ENCODE measurements around the gene CEP95. TPM values are rescaled to one million over a fixed set of nuclear protein-coding genes. Genes with fewer than 3 reads are reported as not detected.
"Not testable (repeated sequence)": the region's sequence is repeated elsewhere in the genome, so short reads cannot be mapped to it uniquely, and the experiment has no call there.

Gene CEP95
- polyA plus RNA-seq, 5 donors, result 105 to 190 (median 149) TPM

DNA sequence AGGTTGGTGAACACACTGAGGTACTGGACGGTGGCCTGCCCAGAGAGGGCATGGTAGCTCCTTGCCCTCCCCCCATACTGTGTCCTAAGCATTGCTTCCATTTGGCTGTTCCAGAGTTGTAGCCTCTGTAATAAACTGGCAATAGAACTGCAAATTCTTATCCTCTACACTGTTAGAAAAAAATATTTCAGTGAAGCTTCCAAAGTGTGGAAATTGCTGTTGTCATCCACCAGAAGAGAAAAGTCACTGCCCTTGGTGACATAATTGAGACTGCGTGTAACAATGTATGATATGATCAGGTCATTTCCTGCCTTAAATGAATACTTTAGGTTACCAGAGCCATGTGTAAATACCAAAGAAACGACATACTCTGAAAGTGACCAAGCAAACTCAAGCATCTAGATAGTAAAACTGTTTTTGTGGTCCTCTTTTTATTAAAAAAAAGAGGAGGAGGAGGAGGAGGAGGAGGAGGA is 65.9 kb downstream of the CEP95 start:
- DNase-seq, result peak in 1 of 2 donors; percentile 19

DNA sequence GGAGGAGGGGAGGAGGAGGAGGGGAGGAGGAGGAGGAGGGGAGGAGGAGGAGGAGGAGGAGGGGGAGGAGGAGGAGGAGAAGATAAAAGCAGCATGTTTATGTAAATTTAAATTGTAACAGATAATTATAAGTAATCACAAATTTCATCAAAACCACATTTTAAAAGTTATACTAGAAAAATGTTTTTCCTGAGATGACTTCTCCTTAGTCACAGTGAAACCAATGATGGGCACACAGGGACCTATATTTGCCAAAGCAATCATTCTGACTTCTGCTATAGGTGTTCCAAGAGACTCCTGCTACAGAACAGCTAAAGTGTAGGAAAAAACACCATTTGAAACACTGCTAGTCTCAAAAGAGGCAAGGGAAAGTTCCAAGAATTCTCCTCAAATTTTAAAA is 66.4 kb downstream of the CEP95 start:
- DNase-seq, result no peak

DNA sequence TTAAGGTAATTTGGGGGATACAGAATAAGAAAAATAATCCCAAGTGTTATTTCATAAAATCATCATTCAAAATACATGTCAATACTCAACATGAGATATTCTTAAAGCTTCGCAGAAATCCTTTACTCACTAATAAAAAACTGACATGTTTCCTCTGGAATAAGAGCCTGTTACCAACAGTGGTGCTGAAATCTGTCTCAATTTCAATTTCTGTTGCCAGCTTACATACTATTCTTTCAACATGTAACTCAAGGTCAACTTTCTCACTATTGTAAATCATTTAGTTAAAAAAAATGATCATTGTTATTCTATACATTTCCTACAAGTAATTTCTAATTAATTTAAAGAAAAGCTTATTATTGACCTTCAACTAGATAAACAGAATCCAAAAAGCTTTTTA is 67.9 kb downstream of the CEP95 start:
- no peak for DNase-seq

DNA sequence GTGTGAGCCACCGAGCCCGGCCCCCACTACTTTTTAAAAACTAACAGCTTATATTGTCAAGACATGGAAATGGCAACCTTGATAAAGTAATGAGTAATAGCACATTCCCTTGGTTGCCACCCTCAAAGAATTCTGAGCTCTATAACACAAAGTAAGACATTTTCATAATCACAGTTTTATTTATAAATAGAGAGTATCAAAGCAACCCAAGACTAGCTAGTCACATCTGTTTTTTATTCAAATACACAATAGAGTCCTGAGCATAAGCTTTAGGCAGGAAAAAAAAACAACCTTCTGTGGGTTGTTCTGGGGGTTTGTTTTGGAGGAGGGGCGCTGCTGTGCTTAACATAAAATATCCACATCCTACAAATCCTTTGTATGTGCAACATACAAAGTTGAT is 68.7 kb downstream of the CEP95 start:
- DNase-seq, result no peak

DNA sequence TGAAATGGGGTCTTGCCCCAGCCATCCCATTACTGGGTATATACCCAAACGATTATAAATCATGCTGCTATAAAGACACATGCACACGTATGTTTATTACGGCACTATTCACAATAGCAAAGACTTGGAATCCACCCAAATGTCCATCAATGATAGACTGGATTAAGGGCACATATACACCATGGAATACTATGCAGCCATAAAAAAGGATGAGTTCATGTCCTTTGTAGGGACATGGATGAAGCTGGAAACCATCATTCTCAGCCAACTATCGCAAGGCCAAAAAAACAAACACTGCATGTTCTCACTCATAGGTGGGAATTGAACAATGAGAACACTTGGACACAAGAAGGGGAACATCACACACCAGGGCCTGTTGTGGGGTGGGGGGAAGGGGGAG is 70.2 kb downstream of the CEP95 start:
- DNase-seq, result not testable (repeated sequence)

DNA sequence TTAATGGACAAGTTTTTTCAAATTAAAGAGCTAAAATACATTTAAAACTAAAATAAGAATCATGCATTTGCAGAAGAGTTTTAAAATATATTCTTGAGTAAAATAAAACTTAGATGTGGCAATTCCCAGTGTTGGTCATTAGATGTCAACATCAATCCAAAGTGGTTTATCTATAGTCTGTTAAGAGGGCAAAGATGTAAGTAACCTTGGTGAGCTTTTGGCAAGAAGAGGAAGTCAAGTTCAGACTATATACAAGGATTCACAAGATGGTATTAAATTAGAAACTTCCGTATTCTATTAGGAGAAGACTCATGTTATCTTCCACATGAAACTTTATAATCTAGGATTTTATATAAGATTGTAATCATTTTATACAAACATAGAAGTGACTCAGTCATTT is 73.1 kb downstream of the CEP95 start:
- no peak for DNase-seq

DNA sequence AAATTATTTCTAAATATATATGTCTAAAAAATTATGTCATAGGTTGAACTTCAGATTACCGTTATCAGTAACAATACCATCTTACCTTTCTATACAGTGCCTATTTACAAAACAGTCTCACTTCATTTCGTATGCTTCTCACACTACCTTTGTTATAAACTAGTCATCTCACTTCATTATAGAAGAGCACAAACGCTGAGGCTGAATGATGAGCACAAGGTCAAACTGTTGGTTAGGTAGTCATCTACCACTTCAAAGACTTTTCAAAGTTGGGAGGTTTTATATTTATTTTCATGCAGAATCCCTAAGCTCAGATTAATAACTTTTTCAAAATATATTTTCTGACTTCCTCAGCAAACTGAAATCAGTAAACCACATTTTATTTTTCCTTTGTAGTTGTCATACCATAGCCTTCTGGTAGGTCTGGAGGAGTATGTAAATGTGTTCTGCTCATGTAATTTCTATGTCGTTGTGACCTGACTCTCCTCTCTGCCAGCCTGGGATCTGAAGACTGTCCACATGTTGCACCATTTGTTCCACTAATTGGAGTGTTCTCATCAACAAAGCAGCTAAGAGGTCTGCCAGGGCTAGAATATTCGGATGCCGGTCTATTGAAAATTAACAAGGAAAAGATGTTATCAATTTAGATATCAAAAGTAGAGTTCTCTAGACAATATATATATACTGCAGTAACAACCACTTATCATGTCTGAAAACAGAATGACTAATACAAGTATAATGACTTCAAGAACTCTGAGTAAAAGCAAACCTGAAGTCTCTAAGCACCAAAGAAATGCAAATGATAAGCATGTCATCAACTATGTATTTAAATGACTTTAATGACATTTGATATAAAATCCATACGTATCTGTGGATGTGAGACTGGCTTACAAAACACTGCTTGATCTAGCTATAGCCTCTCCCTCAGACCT is 73.9 kb downstream of the CEP95 start:
- DNase-seq, result no peak

DNA sequence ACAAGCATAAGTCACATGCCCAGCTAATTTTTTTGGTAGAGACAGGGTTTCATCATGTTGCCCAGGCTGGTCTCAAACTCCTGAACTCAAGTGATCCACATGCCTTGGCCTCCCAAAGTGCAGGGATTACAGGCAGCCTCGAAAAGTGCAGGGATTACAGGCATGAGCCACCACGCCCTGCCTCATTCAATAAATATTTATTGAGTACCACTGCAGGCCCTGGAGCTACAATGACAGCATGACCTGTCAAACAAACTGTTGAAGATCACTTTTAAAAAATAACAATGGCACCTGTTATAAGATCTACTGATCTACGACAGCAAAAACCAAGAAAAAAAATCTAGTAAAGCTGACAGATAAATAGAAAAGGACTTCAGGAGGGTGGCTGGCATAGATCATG is 76.3 kb downstream of the CEP95 start:
- DNase-seq, result no peak

DNA sequence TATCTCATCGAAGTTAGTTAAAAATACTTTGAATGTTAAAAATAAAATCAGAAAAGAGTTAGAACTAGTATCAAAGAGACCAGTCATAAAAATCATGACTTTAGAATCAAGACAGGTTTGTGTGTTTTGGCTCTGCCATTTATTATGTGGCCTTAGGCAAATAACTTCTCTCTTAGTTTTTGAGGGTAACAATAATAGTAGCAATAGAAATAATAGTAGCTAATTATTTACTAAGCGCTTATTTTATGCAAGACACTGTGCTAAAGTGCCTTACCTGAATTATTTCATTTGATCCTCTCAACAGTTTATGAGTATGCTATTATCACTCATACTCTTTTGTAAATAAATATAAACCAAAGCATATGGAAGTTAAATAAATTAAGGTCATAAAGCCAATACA is 78.4 kb downstream of the CEP95 start:
- no peak for DNase-seq

Other genes starting within 250 kb of the CEP95 start
- gene TEX2, start 243.7 kb upstream of the CEP95 start, polyA plus RNA-seq (ENCODE audit: insufficient read depth in 1 of 5, insufficient read length in 5 of 5, low replicate concordance in 1 of 5), result 10 to 100 TPM; 19.5 to 29.5 (median 23.3) TPM
- 100 to 1,000 TPM; 254 to 386 (median 364) TPM for gene PECAM1, start 116.1 kb upstream of the CEP95 start, polyA plus RNA-seq (ENCODE audit: insufficient read depth in 1 of 5, insufficient read length in 5 of 5, low replicate concordance in 1 of 5)
- 1 to 10 TPM; 2.5 to 5.2 (median 3.2) TPM for gene MILR1, start 57.9 kb upstream of the CEP95 start, polyA plus RNA-seq (ENCODE audit: insufficient read depth in 1 of 5, insufficient read length in 5 of 5, low replicate concordance in 1 of 5)
- 10 to 100 TPM; 32.5 to 63.5 (median 47.6) TPM for gene POLG2, start 9.9 kb upstream of the CEP95 start, polyA plus RNA-seq (ENCODE audit: insufficient read depth in 1 of 5, insufficient read length in 5 of 5, low replicate concordance in 1 of 5)
- 100 to 1,000 TPM; 673 to 854 (median 735) TPM for gene DDX5, start 688 bp upstream of the CEP95 start, polyA plus RNA-seq (ENCODE audit: insufficient read depth in 1 of 5, insufficient read length in 5 of 5, low replicate concordance in 1 of 5)
- gene SMURF2, start 155.3 kb downstream of the CEP95 start, polyA plus RNA-seq (ENCODE audit: insufficient read depth in 1 of 5, insufficient read length in 5 of 5, low replicate concordance in 1 of 5), result 10 to 100 TPM; 36.2 to 63.4 (median 61.6) TPM